Neural progenitor cell (in vitro differentiated cells): ENCODE results near the gene CADPS. TPM values are rescaled to one million over a fixed set of nuclear protein-coding genes. Genes with fewer than 3 reads are reported as not detected.
A peak's percentile ranks its signal among the peaks of the same experiment; 100 is the strongest.

Experiments
- DNase-seq: peaks from one replicate; pipeline ENCODE4 v3.0.0-alpha.2; 2016; ENCODE audit warnings: low spot score
- H2AFZ ChIP-seq: fragments of 200-600 bp; sonication (generic); replicated peaks from 2 replicates; pipeline ENCODE4 v1.6.1; 2016; ENCODE audit warnings: antibody characterized with exemption
- H3F3A ChIP-seq: fragments of 200-600 bp; sonication (generic); 2 replicates; pipeline ENCODE4 v1.6.1; 2016; ENCODE audit warnings: antibody characterized with exemption, low read depth
- H3K27ac ChIP-seq: fragments of 200-600 bp; sonication (generic); 2 replicates; pipeline ENCODE4 v1.5.1; 2016; ENCODE audit warnings: mild to moderate bottlenecking
- H3K27me3 ChIP-seq: fragments of 200-600 bp; sonication (generic); 2 replicates; pipeline ENCODE4 v1.6.1; 2016; ENCODE audit warnings: mild to moderate bottlenecking, moderate library complexity
- H3K36me3 ChIP-seq: fragments of 200-600 bp; sonication (generic); 2 replicates; pipeline ENCODE4 v1.5.1; 2016
- H3K4me1 ChIP-seq: fragments of 200-600 bp; sonication (generic); 2 replicates; pipeline ENCODE4 v1.6.1; 2016; ENCODE audit warnings: mixed run types
- H3K4me2 ChIP-seq: fragments of 200-600 bp; sonication (generic); 2 replicates; pipeline ENCODE4 v1.6.1; 2016
- H3K4me3 ChIP-seq: fragments of 200-600 bp; sonication (generic); 2 replicates; pipeline ENCODE4 v1.5.1; 2016
- H3K79me2 ChIP-seq: fragments of 200-600 bp; sonication (generic); 2 replicates; pipeline ENCODE4 v1.6.1; 2016; ENCODE audit warnings: low read depth
- H3K9ac ChIP-seq: fragments of 200-600 bp; sonication (generic); 2 replicates; pipeline ENCODE4 v1.6.1; 2016
- H3K9me3 ChIP-seq: fragments of 200-600 bp; sonication (generic); 2 replicates; pipeline ENCODE4 v1.5.1; 2016; ENCODE audit warnings: low read depth
- H4K20me1 ChIP-seq: fragments of 200-600 bp; sonication (generic); 2 replicates; pipeline ENCODE4 v1.6.1; 2016; ENCODE audit warnings: low read depth
- H3K27ac Mint-ChIP-seq: 3 replicates; pipeline ENCODE4 v1.8.0; 2021; ENCODE audit warnings: mixed read lengths
- H3K27me3 Mint-ChIP-seq: 2 replicates; pipeline ENCODE4 v1.8.0; 2022; ENCODE audit warnings: low read depth, mild to moderate bottlenecking, inconsistent platforms, moderate library complexity, mixed read lengths; ENCODE audit not compliant: insufficient read depth
- H3K36me3 Mint-ChIP-seq: 3 replicates; pipeline ENCODE4 v1.8.0; 2021; ENCODE audit warnings: mixed read lengths
- H3K4me1 Mint-ChIP-seq: 3 replicates; pipeline ENCODE4 v1.8.0; 2021; ENCODE audit warnings: mixed read lengths
- H3K4me3 Mint-ChIP-seq: 3 replicates; pipeline ENCODE4 v1.8.0; 2021; ENCODE audit warnings: mild to moderate bottlenecking, moderate library complexity, mixed read lengths
- H3K9me3 Mint-ChIP-seq: 3 replicates; pipeline ENCODE4 v1.8.0; 2020; ENCODE audit warnings: mixed read lengths
- EZH2 ChIP-seq: fragments of 200-600 bp; sonication (generic); IDR thresholded peaks from 2 replicates; pipeline ENCODE4 v1.6.1; 2017; ENCODE audit warnings: antibody characterized with exemption, mild to moderate bottlenecking, moderate library complexity
- EZH2phosphoT487 ChIP-seq: fragments of 200-600 bp; sonication (generic); IDR thresholded peaks from 2 replicates; pipeline ENCODE4 v1.6.1; 2017; ENCODE audit warnings: antibody characterized with exemption
- total RNA-seq: library from RNA; depleted of rRNA; stranded (reverse); fragments of >200 nt; gene quantifications from 2 replicates; pipeline ENCODE4 v1.2.3, GENCODE V29; 2015; ENCODE audit warnings: low replicate concordance
- TF ChIP-seq, protein P1 (sequence below): fragments of 200-600 bp; sonication (generic); IDR thresholded peaks from 2 replicates; pipeline ENCODE4 v1.5.1; 2017; ENCODE audit warnings: antibody characterized with exemption, mild to moderate bottlenecking

The CADPS gene
- total RNA-seq, 1 donor from 2014 or later: 17.3 TPM

DNA sequence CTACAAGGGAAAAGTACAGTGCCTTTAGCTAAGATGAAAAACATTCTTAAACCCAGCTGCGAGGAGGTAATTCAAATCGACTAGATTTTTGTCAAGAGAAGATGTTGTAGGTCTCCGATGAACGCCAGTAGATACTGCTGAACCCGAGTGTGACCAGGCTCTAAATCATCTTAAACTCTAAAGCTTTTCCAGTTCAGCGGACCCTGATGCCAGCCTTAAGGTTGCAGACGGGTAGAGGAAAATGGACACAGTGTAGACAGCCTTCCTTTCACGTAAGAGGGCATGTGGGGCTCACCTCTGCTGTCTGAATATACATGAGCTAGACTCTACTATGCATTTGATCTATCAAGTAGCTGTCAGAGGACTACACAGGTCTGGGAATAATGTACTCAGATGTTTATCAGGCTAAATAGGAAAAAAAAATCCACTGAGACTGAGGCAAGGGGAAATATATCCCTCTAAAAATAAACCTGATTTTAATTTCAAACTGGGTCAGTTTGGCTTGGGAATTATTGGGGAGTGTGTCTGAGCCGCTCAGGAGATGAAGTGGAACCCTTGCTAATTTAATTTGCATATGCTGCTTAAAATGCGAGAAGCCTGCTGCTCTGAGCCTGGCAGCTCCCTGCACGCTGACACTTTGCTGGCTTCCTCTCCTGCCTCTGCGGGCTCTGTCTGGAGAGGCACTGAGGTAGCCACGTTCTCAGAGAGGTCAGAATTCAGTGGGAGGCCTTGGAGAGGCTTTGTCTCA lies 151.9 kb downstream of the CADPS start:
- H3K79me2 ChIP-seq: no peaks in the 10 kb centered on the region
- Mint-ChIP-seq H3K27ac (no peak overlapping the region), H3K9me3 (no peaks in the 10 kb centered on the region), H3K4me3 (no peak overlapping the region), H3K27me3 (peaks cover 7% of the 10 kb centered on the region), H3K4me1 (peaks cover 66% of the 10 kb centered on the region), H3K36me3 (no peaks in the 10 kb centered on the region)
- H3K9ac ChIP-seq: no peak overlapping the region
- no peaks in the 10 kb centered on the region for H3K9me3 ChIP-seq
- H3K4me2 ChIP-seq: peak overlapping the region; percentile 37
- H2AFZ ChIP-seq: no peak overlapping the region
- no peak overlapping the region for H3K27ac ChIP-seq
- TF ChIP-seq, protein P1, sequence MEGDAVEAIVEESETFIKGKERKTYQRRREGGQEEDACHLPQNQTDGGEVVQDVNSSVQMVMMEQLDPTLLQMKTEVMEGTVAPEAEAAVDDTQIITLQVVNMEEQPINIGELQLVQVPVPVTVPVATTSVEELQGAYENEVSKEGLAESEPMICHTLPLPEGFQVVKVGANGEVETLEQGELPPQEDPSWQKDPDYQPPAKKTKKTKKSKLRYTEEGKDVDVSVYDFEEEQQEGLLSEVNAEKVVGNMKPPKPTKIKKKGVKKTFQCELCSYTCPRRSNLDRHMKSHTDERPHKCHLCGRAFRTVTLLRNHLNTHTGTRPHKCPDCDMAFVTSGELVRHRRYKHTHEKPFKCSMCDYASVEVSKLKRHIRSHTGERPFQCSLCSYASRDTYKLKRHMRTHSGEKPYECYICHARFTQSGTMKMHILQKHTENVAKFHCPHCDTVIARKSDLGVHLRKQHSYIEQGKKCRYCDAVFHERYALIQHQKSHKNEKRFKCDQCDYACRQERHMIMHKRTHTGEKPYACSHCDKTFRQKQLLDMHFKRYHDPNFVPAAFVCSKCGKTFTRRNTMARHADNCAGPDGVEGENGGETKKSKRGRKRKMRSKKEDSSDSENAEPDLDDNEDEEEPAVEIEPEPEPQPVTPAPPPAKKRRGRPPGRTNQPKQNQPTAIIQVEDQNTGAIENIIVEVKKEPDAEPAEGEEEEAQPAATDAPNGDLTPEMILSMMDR: no peak
- TF ChIP-seq EZH2phosphoT487 (no peak), EZH2 (no peak)
- H3F3A ChIP-seq: peaks cover 6% of the 10 kb centered on the region
- no peaks in the 10 kb centered on the region for H3K27me3 ChIP-seq
- no peaks in the 10 kb centered on the region for H3K36me3 ChIP-seq
- H3K4me3 ChIP-seq: no peak overlapping the region
- H4K20me1 ChIP-seq: no peaks in the 10 kb centered on the region
- peak; percentile 35 for DNase-seq
- H3K4me1 ChIP-seq: peaks cover 46% of the 10 kb centered on the region

DNA sequence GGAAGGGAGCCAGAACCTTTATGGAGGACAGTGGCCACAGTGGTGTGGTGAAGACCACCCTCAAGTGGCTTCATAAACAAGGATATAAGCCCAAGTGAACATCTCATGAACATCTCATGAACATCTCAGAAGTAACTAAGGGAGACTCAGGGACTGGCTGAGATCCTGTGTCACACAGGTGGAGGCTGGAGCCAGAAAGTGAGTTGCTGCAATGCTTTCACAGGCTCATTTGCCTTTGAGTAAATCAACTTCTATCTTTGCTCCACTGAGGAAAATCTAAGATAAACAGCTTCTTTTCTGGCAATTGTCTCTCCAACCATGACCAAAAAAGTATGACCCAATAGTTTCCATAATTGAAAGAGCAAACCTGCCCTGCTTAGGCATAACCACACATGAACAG lies 152.9 kb downstream of the CADPS start:
- Mint-ChIP-seq H3K27ac (no peak overlapping the region), H3K4me3 (no peak overlapping the region), H3K4me1 (peaks cover 59% of the 10 kb centered on the region), H3K9me3 (no peaks in the 10 kb centered on the region), H3K36me3 (no peaks in the 10 kb centered on the region), H3K27me3 (peaks cover 7% of the 10 kb centered on the region)
- H3F3A ChIP-seq: peaks cover 6% of the 10 kb centered on the region
- TF ChIP-seq EZH2 (no peak), EZH2phosphoT487 (no peak)
- TF ChIP-seq, protein P1: no peak
- no peak for DNase-seq
- no peaks in the 10 kb centered on the region for H4K20me1 ChIP-seq
- no peak overlapping the region for H2AFZ ChIP-seq
- no peaks in the 10 kb centered on the region for H3K9me3 ChIP-seq
- H3K4me2 ChIP-seq: no peak overlapping the region
- H3K9ac ChIP-seq: no peak overlapping the region
- no peak overlapping the region for H3K4me3 ChIP-seq
- H3K27ac ChIP-seq: no peak overlapping the region
- H3K79me2 ChIP-seq: no peaks in the 10 kb centered on the region
- no peaks in the 10 kb centered on the region for H3K36me3 ChIP-seq
- H3K27me3 ChIP-seq: no peaks in the 10 kb centered on the region
- H3K4me1 ChIP-seq: peaks cover 36% of the 10 kb centered on the region

DNA sequence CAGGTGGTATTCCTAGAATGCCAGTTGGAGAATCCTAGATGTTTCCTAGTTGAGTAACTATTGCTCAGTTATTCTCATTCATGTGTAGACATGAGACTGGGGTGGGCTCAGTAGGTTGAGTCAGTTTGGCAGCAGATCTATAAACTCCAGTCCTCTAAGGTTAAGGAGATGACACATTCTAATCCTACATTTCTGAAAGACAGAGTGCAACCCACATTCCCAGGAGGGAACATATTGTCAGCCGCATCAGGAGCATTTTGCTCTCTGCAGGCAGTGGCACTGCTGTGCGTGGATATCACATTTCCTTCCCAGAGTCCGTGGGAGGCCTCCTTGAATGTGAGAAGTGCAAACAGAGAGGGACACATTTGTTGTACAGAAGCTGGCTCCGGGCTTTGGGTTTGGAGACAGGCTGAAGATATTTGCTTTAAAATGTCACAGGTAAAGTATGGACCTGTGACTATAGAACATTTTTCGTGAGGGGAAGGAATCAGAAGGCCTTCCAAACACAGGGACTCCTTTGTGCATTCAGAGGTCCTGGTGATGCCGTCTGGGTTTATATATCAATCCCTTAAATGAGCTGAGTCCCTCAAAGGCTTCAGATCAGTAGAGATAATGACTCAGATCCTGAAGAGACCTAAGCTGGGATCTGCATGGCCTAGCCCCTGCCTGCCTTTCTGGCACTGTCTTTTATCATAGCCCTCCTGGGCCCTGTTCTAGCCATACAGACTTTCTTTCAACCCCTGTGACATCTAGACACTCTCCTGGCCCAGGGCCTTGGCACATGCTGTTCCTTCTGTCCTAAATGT lies 156.5 kb downstream of the CADPS start:
- peak overlapping the region; percentile 47 for H3K27ac Mint-ChIP-seq
- no peak for DNase-seq

More for the DNA sequence above, 156.5 kb downstream of the CADPS start:
- Mint-ChIP-seq H3K4me1 (peaks cover 27% of the 10 kb centered on the region), H3K36me3 (no peaks in the 10 kb centered on the region), H3K27me3 (peaks cover 6% of the 10 kb centered on the region), H3K4me3 (peak overlapping the region; percentile 1), H3K9me3 (no peaks in the 10 kb centered on the region)
- Histone ChIP-seq H4K20me1 (no peaks in the 10 kb centered on the region), H3K36me3 (no peaks in the 10 kb centered on the region), H2AFZ (no peak overlapping the region), H3F3A (peaks cover 6% of the 10 kb centered on the region), H3K9me3 (no peaks in the 10 kb centered on the region), H3K4me3 (no peak overlapping the region), H3K4me2 (peak overlapping the region; percentile 15), H3K9ac (no peak overlapping the region), H3K4me1 (peaks cover 22% of the 10 kb centered on the region), H3K27ac (no peak overlapping the region), H3K27me3 (no peaks in the 10 kb centered on the region), H3K79me2 (no peaks in the 10 kb centered on the region)
- no peak for TF ChIP-seq EZH2
- no peak for TF ChIP-seq EZH2phosphoT487
- TF ChIP-seq, protein P1: no peak
